PC-3 (cell line): Measurements from ENCODE around the gene APOO. TPM values are rescaled to one million over a fixed set of nuclear protein-coding genes. Genes with fewer than 3 reads are reported as not detected.

Source experiments
- ATAC-seq: fragments of 200-7000 bp; cut with Tn5 transposase; 2 replicates; pipeline ENCODE4 v1.9.1; 2020; ENCODE audit warnings: mild to moderate bottlenecking, moderate library complexity
- BruUV-seq: library from RNA; stranded (reverse); fragments of 400-500 nt; replicated peaks from 2 replicates; lab custom pipeline; 2021; lab: Mats Ljungman, UMichigan
- CTCF ChIA-PET: fragments of 300-600 bp; sonication (Branson Sonifier 250); formaldehyde crosslinking; loops from one replicate; lab custom pipeline; 2022; ENCODE audit warnings: antibody characterized with exemption; lab: Charles Lee
- POLR2A ChIA-PET: fragments of 300-600 bp; sonication (Branson Sonifier 250); formaldehyde crosslinking; loops from one replicate; lab custom pipeline; 2022; ENCODE audit warnings: antibody characterized with exemption; ENCODE audit not compliant: unreplicated experiment; lab: Charles Lee
- DNase-seq: peaks from one replicate; pipeline ENCODE4 v3.0.0-alpha.2; 2015
- H2AFZ ChIP-seq: fragments of 300-600 bp; sonication (generic); 2 replicates; pipeline ENCODE4 v1.6.0; 2016; ENCODE audit warnings: antibody characterized with exemption, low read length
- H3F3A ChIP-seq: fragments of 300-600 bp; sonication (generic); one replicate; pipeline ENCODE4 v1.6.0; 2017; ENCODE audit warnings: antibody characterized with exemption, low read length, control low read depth, mild to moderate bottlenecking; ENCODE audit not compliant: unreplicated experiment
- H3K27ac ChIP-seq: fragments of 300-600 bp; sonication (generic); 2 replicates; pipeline ENCODE4 v1.5.1; 2016; ENCODE audit warnings: mild to moderate bottlenecking, low read length
- H3K27me3 ChIP-seq: fragments of 300-600 bp; sonication (generic); 2 replicates; pipeline ENCODE4 v1.6.1; 2016; ENCODE audit warnings: low read length, mixed read lengths
- H3K36me3 ChIP-seq: fragments of 300-600 bp; sonication (generic); 2 replicates; pipeline ENCODE4 v1.6.1; 2016; ENCODE audit warnings: low read depth, mixed run types, low read length, mixed read lengths
- H3K4me1 ChIP-seq: fragments of 300-600 bp; sonication (generic); 2 replicates; pipeline ENCODE4 v1.5.1; 2016; ENCODE audit warnings: low read length; ENCODE audit not compliant: insufficient read depth
- H3K4me2 ChIP-seq: fragments of 300-600 bp; sonication (generic); 2 replicates; pipeline ENCODE4 v1.6.0; 2016; ENCODE audit warnings: low read length
- H3K4me3 ChIP-seq: fragments of 300-600 bp; sonication (generic); 2 replicates; pipeline ENCODE4 v1.5.1; 2016; ENCODE audit warnings: mild to moderate bottlenecking, low read length, mixed read lengths
- H3K79me2 ChIP-seq: fragments of 300-600 bp; sonication (generic); 2 replicates; pipeline ENCODE4 v1.6.1; 2017; ENCODE audit warnings: low read length, mixed read lengths
- H3K9ac ChIP-seq: fragments of 300-600 bp; sonication (generic); 2 replicates; pipeline ENCODE4 v1.6.0; 2016; ENCODE audit warnings: mild to moderate bottlenecking, low read length
- H3K9me2 ChIP-seq: fragments of 300-600 bp; sonication (generic); replicated peaks from 2 replicates; pipeline ENCODE4 v1.6.1; 2016; ENCODE audit warnings: mixed run types, low read length, mixed read lengths
- H3K9me3 ChIP-seq: fragments of 300-600 bp; sonication (generic); 2 replicates; pipeline ENCODE4 v1.6.1; 2016; ENCODE audit warnings: low read length, mixed read lengths
- H4K20me1 ChIP-seq: fragments of 300-600 bp; sonication (generic); 2 replicates; pipeline ENCODE4 v1.6.1; 2016; ENCODE audit warnings: low read length, mixed read lengths
- CTCF ChIP-seq: fragments of 300-600 bp; sonication (generic); conservative IDR thresholded peaks from 2 replicates; pipeline ENCODE4 v1.5.1; 2017; ENCODE audit warnings: antibody characterized with exemption, low read depth, mild to moderate bottlenecking, low read length
- EZH2 ChIP-seq: fragments of 300-600 bp; sonication (generic); IDR thresholded peaks from one replicate; pipeline ENCODE4 v1.6.1; 2017; ENCODE audit warnings: antibody characterized with exemption, mild to moderate bottlenecking, low read length; ENCODE audit not compliant: unreplicated experiment
- EZH2phosphoT487 ChIP-seq: fragments of 300-600 bp; sonication (generic); IDR thresholded peaks from 2 replicates; pipeline ENCODE4 v1.6.1; 2018; ENCODE audit warnings: mild to moderate bottlenecking, antibody characterized with exemption, low read length, borderline replicate concordance
- intact Hi-C: fragments of 100-400 bp; cut with micrococcal nuclease; formaldehyde crosslinking; loops from 2 replicates; pipeline ENCODE4 v1.9.0; 2023
- total RNA-seq: library from RNA; depleted of rRNA; stranded (reverse); fragments of >200 nt; gene quantifications from 2 replicates; pipeline ENCODE4 v1.2.3, GENCODE V29; 2014

Gene APOO
- total RNA-seq, 1 experiment from 2014 or later: 34.0 TPM

DNA sequence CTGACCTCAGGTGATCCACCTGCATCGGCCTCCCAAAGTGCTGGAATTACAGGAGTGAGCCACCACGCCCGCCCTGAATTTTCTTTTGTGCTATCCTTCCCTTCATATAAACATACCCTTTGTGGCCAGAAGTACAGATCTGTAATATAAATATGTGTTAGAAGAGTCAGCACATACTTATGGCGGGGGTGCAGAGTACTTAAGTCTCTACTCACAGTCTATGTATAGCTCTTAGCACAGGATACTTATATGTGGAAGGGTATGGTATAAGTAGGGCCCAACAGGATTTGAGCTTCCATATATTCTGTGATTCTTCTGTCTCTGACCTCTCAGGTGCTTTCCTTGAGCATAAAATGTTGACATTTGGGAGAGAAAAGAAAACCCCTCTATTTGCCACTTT is 18.3 kb upstream of the APOO start:
- TF ChIP-seq CTCF: no peak
- TF ChIP-seq EZH2: no peak
- TF ChIP-seq EZH2phosphoT487: no peak
- no TSS peak for BruUV-seq
- Histone ChIP-seq H3K4me1 (peaks cover 2% of the 10 kb centered on the region; the same call in 1 of the 2 replicates), H2AFZ (no peak overlapping the region), H3K9me3 (no peaks in the 10 kb centered on the region), H3K79me2 (no peaks in the 10 kb centered on the region), H3K4me2 (no peak overlapping the region), H3K36me3 (no peaks in the 10 kb centered on the region), H3K9ac (no peak overlapping the region), H3K9me2 (no peaks in the 10 kb centered on the region), H3K27me3 (no peaks in the 10 kb centered on the region), H4K20me1 (no peaks in the 10 kb centered on the region), H3K27ac (no peak overlapping the region), H3K4me3 (no peak overlapping the region), H3F3A (no peaks in the 10 kb centered on the region)
- POLR2A ChIA-PET: no interaction called here
- intact Hi-C loops: no loop called here
- CTCF ChIA-PET: no interaction called here
- no peak for DNase-seq
- no peak for ATAC-seq

DNA sequence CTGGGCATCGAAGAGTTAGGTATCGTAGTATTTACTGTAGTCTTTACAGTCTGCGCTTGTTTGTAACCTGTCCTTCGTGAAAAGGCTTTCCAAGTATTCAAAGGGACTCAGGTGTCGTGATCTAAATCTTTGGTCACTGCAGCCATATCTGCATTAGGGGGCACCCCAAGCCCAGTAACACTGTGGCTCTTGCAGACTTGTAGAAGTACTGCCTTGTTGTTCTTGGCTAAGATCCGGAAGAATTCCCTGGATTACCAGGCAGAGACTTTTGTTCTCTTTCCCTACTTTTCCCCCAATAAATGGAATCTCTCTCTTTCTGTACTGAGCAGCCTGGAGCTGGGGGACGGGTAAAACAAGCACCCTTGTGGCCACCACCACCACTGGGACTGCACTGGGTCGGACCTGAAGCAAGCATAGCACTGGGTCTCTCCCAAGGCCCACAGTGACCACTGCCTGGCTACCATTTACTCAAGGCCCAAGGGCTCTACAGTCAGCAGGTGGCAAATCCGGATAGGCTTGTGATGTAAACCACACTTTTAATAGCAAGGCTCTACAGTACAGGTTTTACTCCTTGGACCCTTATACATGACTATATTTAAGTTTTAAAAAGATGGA is 12.1 kb upstream of the APOO start:
- no peaks in the 10 kb centered on the region for H3K9me3 ChIP-seq
- POLR2A ChIA-PET: no interaction called here
- H2AFZ ChIP-seq: no peak overlapping the region
- no peak overlapping the region for H3K4me3 ChIP-seq
- no peaks in the 10 kb centered on the region for H4K20me1 ChIP-seq
- no peaks in the 10 kb centered on the region for H3K79me2 ChIP-seq
- H3K27ac ChIP-seq: no peak overlapping the region
- no peaks in the 10 kb centered on the region for H3K36me3 ChIP-seq
- H3K4me2 ChIP-seq: no peak overlapping the region
- H3K9me2 ChIP-seq: no peaks in the 10 kb centered on the region
- H3K9ac ChIP-seq: no peak overlapping the region
- TF ChIP-seq EZH2: no peak
- no peak for TF ChIP-seq CTCF
- no peak for TF ChIP-seq EZH2phosphoT487
- DNase-seq (no peak), ATAC-seq (no peak)
- H3K27me3 ChIP-seq: no peaks in the 10 kb centered on the region
- CTCF ChIA-PET: no interaction called here
- H3K4me1 ChIP-seq: no peaks in the 10 kb centered on the region
- BruUV-seq: no TSS peak
- intact Hi-C loops: no loop called here
- H3F3A ChIP-seq: no peaks in the 10 kb centered on the region

GRCh38 chrX:23919148-23919547 is 11.4 kb upstream of the APOO start:
- ChIA-PET CTCF (no interaction called here), POLR2A (no interaction called here)
- no peaks in the 10 kb centered on the region for H3F3A ChIP-seq

More at GRCh38 chrX:23919148-23919547, 11.4 kb upstream of the APOO start:
- H3K9me3 ChIP-seq: no peaks in the 10 kb centered on the region
- no peak for ATAC-seq
- no peaks in the 10 kb centered on the region for H3K27me3 ChIP-seq
- TF ChIP-seq CTCF (no peak), EZH2phosphoT487 (no peak), EZH2 (no peak)
- H3K4me2 ChIP-seq: no peak overlapping the region
- H4K20me1 ChIP-seq: no peaks in the 10 kb centered on the region
- no peaks in the 10 kb centered on the region for H3K9me2 ChIP-seq
- intact Hi-C loops: no loop called here
- no peaks in the 10 kb centered on the region for H3K79me2 ChIP-seq
- no peaks in the 10 kb centered on the region for H3K4me1 ChIP-seq
- H3K9ac ChIP-seq: no peak overlapping the region
- no peak overlapping the region for H3K4me3 ChIP-seq
- no peak overlapping the region for H3K27ac ChIP-seq
- H3K36me3 ChIP-seq: no peaks in the 10 kb centered on the region
- DNase-seq: no peak
- no TSS peak for BruUV-seq
- H2AFZ ChIP-seq: no peak overlapping the region
